Measurements from ENCODE around the gene GMNN.

DNA sequence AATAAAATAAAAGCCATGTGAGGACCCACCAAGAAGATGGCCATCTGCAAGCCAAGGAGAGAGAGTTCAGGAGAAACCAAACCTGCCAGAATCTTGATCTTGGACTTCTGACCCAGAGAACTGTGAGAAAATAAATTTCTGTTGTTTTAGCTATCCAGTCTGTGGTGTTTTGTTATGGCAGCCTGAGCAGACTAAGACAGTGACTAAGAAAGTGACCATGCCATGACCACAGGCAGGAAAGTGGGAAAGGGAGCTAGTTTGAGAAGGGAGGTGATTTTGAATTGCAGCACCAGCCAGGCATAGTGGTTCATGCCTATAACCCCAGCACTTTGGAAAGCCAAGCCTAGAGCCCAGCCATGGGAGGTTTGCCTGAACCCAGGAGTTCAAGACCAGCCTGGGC lies 33.9 kb upstream of the GMNN start:
- TF ChIP-seq, protein P1, sequence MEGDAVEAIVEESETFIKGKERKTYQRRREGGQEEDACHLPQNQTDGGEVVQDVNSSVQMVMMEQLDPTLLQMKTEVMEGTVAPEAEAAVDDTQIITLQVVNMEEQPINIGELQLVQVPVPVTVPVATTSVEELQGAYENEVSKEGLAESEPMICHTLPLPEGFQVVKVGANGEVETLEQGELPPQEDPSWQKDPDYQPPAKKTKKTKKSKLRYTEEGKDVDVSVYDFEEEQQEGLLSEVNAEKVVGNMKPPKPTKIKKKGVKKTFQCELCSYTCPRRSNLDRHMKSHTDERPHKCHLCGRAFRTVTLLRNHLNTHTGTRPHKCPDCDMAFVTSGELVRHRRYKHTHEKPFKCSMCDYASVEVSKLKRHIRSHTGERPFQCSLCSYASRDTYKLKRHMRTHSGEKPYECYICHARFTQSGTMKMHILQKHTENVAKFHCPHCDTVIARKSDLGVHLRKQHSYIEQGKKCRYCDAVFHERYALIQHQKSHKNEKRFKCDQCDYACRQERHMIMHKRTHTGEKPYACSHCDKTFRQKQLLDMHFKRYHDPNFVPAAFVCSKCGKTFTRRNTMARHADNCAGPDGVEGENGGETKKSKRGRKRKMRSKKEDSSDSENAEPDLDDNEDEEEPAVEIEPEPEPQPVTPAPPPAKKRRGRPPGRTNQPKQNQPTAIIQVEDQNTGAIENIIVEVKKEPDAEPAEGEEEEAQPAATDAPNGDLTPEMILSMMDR (IDR thresholded peaks at IDR 0.05): no peak
- TF ChIP-seq POLR2AphosphoS5 (IDR thresholded peaks at IDR 0.05) (no peak), POLR2A (IDR thresholded peaks at IDR 0.05) (no peak)

Data from upper lobe of left lung (tissue), 4 donors.